ENCODE measurements around the gene ARID3B. TPM values are rescaled to one million over a fixed set of nuclear protein-coding genes. Genes with fewer than 3 reads are reported as not detected.

The ARID3B gene
- total RNA-seq, 1 experiment from 2014 or later, result 101 TPM

- Histone ChIP-seq H4K8ac (replicated peaks; ENCODE audit: insufficient read length, low read depth, low read length) (no peak overlapping the region), H2BK15ac (ENCODE audit: low read depth, low read length) (no peak overlapping the region), H2BK12ac (ENCODE audit: insufficient read length, low read depth, low read length) (no peak overlapping the region), H3K56ac (ENCODE audit: insufficient read length, low read depth, low read length) (no peak overlapping the region), H3K9ac (ENCODE audit: extremely low read depth, insufficient read length, low read length) (no peak overlapping the region), H2AK5ac (ENCODE audit: insufficient read length, low read length) (no peak overlapping the region), H3K23ac (ENCODE audit: insufficient read length, low read depth, low read length) (no peak overlapping the region), H3K27ac (ENCODE audit: insufficient read length, low read depth, low read length) (no peak overlapping the region), H2BK20ac (ENCODE audit: low read depth, low read length, poor library complexity, severe bottlenecking) (no peak overlapping the region), H3K23me2 (ENCODE audit: insufficient read length, low read depth, low read length, poor library complexity, severe bottlenecking) (no peaks in the 10 kb centered on the region), H3K9me3 (ENCODE audit: control insufficient read depth, low read depth, low read length) (no peaks in the 10 kb centered on the region), H4K20me1 (ENCODE audit: control insufficient read depth, insufficient read depth, insufficient read length) (no peaks in the 10 kb centered on the region), H4K91ac (ENCODE audit: insufficient read length, low read depth, low read length) (no peak overlapping the region), H3K4me2 (ENCODE audit: insufficient read depth, insufficient read length, low read length) (no peak overlapping the region), H3K18ac (ENCODE audit: insufficient read length, low read depth, low read length) (no peak overlapping the region), H3K79me1 (ENCODE audit: insufficient read depth, low read depth, low read length, poor library complexity, severe bottlenecking) (no peaks in the 10 kb centered on the region), H3T11ph (ENCODE audit: low read length) (no peak overlapping the region), H2BK120ac (ENCODE audit: low read depth, low read length, poor library complexity, severe bottlenecking) (no peak overlapping the region), H2AFZ (ENCODE audit: low read length) (no peak overlapping the region), H3K4me1 (ENCODE audit: insufficient read depth, low read length) (no peaks in the 10 kb centered on the region; the same call in 1 of the 2 replicates), H3K27me3 (ENCODE audit: insufficient read depth, low read length) (no peaks in the 10 kb centered on the region), H4K5ac (ENCODE audit: insufficient read length, low read depth, low read length) (no peak overlapping the region), H2BK5ac (ENCODE audit: insufficient read length, low read length) (no peak overlapping the region), H3K14ac (ENCODE audit: insufficient read depth, low read length) (no peak overlapping the region), H3K4ac (ENCODE audit: low read depth, low read length) (no peak overlapping the region), H3K79me2 (ENCODE audit: insufficient read depth, low read length) (no peaks in the 10 kb centered on the region)
- no peaks in the 10 kb centered on the region for H3K9me3 Mint-ChIP-seq
- H3K4me3 Mint-ChIP-seq, result no peak overlapping the region
- H3K36me3 Mint-ChIP-seq (ENCODE audit: insufficient read depth in 1 of 3, low read depth in 3 of 3), result no peaks in the 10 kb centered on the region
- no peak for TF ChIP-seq CTCF (conservative IDR thresholded peaks at IDR 0.05)
- H3K4me1 Mint-ChIP-seq, result peaks cover 0 to 2% of the 10 kb centered on the region in 2 experiments; a peak in 1 of 4 replicates
- WGBS (ENCODE audit: extremely low coverage, insufficient read length, low lambda C conversion rate), result no CpG with 5 or more reads among the region's 4 CpGs
- 0 out of 2 replicates have a peak, but pooled peaks cover 2% of the 10 kb centered on the region for H3K27me3 Mint-ChIP-seq (ENCODE audit: low read depth)
- H3K27ac Mint-ChIP-seq, result peak overlapping the region in 1 of 3 experiments; percentile 74; a peak in 1 of 7 replicates
- DNase-seq, result no peak
These were observed 21.7 kb upstream of the ARID3B start for GRCh38 chr15:74519311-74519710.
